GM12872 (cell line): Measurements from ENCODE around the gene ODC1.

Experiments
- CTCF ChIP-seq: IDR thresholded peaks from 3 replicates; pipeline ENCODE4 v1.5.1; 2011; ENCODE audit warnings: low read depth, mild to moderate bottlenecking, low read length, moderate library complexity; ENCODE audit not compliant: insufficient read depth

ODC1 gene

GRCh38 chr2:10453905-10454298 lies 5.8 kb upstream of the ODC1 start:
- TF ChIP-seq CTCF, result no peak

- no peak for TF ChIP-seq CTCF
These were observed 5.1 kb upstream of the ODC1 start for GRCh38 chr2:10452956-10453904.

- no peak for TF ChIP-seq CTCF
These were observed 4.2 kb upstream of the ODC1 start for GRCh38 chr2:10452312-10452711.

GRCh38 chr2:10451819-10452218 lies 3.7 kb upstream of the ODC1 start:
- TF ChIP-seq CTCF, result no peak

- TF ChIP-seq CTCF, result no peak
These were observed 1.9 kb upstream of the ODC1 start for GRCh38 chr2:10449838-10450691.

- no peak for TF ChIP-seq CTCF
These were observed 1.3 kb upstream of the ODC1 start for GRCh38 chr2:10449486-10449831.
